ENCODE measurements around the gene RB1. TPM values are rescaled to one million over a fixed set of nuclear protein-coding genes. Genes with fewer than 3 reads are reported as not detected.
"Not testable (repeated sequence)": the region's sequence is repeated elsewhere in the genome, so short reads cannot be mapped to it uniquely, and the experiment has no call there.

The RB1 gene
- total and polyA plus RNA-seq, 2 experiments from 2014 or later: 25.5 to 31.0 TPM

DNA sequence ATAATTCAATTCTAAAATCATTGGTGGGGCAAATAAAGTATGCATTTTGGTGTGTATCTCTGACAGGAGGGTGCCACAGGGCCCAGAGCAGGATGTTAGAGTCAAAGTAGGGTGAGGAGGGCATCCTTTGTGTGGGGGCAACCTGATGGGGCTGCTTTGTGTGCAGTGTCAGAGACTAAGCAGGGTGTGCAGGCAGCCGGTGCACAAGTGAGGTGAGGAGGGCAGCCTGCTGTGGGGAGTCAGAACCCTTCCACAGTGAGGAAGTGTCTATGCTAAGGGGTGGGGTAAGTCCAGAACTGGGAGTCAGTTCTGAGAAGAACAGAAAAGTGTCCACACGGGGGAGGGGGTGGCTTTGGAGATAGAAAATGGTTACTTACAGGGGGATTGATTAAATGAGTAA, 40.7 kb downstream of the RB1 start:
- H3K4me3 ChIP-seq: no peak overlapping the region
- H3K9me3 ChIP-seq (ENCODE audit: low read depth): no peaks in the 10 kb centered on the region
- H3F3A ChIP-seq (ENCODE audit: insufficient read depth): no peaks in the 10 kb centered on the region
- H3K36me3 ChIP-seq (ENCODE audit: low read depth): peaks cover 25% of the 10 kb centered on the region
- WGBS, 2 experiments (ENCODE audit: low coverage in 1 of 2, low lambda C conversion rate in 2 of 2, missing lambda C conversion rate in 2 of 2): 95 to 98% methylated on average over 2 of the region's 2 CpGs
- no peak overlapping the region for H3K9ac ChIP-seq
- H3K27ac ChIP-seq: no peak overlapping the region
- no peaks in the 10 kb centered on the region for H4K20me1 ChIP-seq (ENCODE audit: insufficient read depth)
- no peak overlapping the region for H2AFZ ChIP-seq
- in situ Hi-C loops (cut with MboI): no loop called here
- no peak overlapping the region for H3K4me2 ChIP-seq (ENCODE audit: unreplicated experiment)
- H3K79me2 ChIP-seq (ENCODE audit: insufficient read depth): peaks cover 44% of the 10 kb centered on the region
- no peaks in the 10 kb centered on the region for H3K4me1 ChIP-seq (ENCODE audit: insufficient read depth)
- no peak for DNase-seq
- no peak for TF ChIP-seq EZH2phosphoT487 (IDR thresholded peaks at IDR 0.05; ENCODE audit: insufficient read depth, low read depth)
- TF ChIP-seq EZH2 (IDR thresholded peaks at IDR 0.05; ENCODE audit: insufficient read depth, poor library complexity, severe bottlenecking): no peak
- no peaks in the 10 kb centered on the region for H3K27me3 ChIP-seq (replicated peaks; ENCODE audit: insufficient read depth)
- H3K9me2 ChIP-seq (ENCODE audit: insufficient read depth): no peaks in the 10 kb centered on the region

DNA sequence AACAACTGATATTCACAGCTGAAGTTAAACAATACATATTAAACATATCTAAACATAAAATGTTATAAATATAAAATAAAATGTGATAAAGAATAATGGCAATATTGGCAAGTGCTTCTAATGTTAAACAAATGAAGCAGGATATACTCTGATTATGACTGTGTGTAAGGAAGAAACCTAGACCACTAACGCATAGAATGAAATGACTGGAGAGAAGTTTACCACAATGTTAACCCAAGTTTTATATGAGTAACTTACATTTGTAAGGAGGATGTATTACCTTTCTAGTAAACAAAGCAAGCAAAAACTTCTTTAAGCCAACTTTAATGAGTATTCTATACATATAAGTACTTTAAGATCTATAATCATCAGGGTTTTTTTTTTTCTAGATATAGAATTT, 43.0 kb downstream of the RB1 start:
- Histone ChIP-seq H3F3A (ENCODE audit: insufficient read depth) (no peaks in the 10 kb centered on the region), H3K36me3 (ENCODE audit: low read depth) (peaks cover 43% of the 10 kb centered on the region), H4K20me1 (ENCODE audit: insufficient read depth) (no peaks in the 10 kb centered on the region), H3K9me2 (ENCODE audit: insufficient read depth) (no peaks in the 10 kb centered on the region), H3K4me3 (no peak overlapping the region), H3K4me1 (ENCODE audit: insufficient read depth) (no peaks in the 10 kb centered on the region), H3K9ac (no peak overlapping the region), H2AFZ (no peak overlapping the region), H3K27me3 (replicated peaks; ENCODE audit: insufficient read depth) (no peaks in the 10 kb centered on the region), H3K4me2 (ENCODE audit: unreplicated experiment) (no peak overlapping the region), H3K27ac (no peak overlapping the region), H3K79me2 (ENCODE audit: insufficient read depth) (peaks cover 35% of the 10 kb centered on the region), H3K9me3 (ENCODE audit: low read depth) (no peaks in the 10 kb centered on the region)
- no peak for DNase-seq
- in situ Hi-C loops (cut with MboI): no loop called here
- 97 to 98% methylated on average over 1 of the region's 1 CpG for WGBS, 2 experiments (ENCODE audit: low coverage in 1 of 2, low lambda C conversion rate in 2 of 2, missing lambda C conversion rate in 2 of 2)
- TF ChIP-seq EZH2phosphoT487 (IDR thresholded peaks at IDR 0.05; ENCODE audit: insufficient read depth, low read depth) (no peak), EZH2 (IDR thresholded peaks at IDR 0.05; ENCODE audit: insufficient read depth, poor library complexity, severe bottlenecking) (no peak)

DNA sequence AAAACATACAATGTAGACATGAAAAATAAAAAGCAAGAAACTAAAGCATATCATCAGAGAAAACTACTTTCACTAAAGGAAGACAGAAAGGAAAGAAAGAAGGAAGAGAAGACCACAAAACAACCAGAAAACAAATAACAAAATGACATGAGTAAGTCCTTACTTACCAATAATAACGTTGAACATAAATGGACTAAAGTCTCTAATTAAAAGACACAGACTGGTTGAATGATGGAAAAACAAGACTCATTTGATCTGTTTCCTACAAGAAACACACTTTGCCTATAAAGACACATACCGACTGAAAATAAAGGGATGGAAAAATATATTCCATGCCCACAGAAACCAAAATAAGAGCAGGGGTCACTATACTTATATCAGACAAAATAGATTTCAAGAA, 46.0 kb downstream of the RB1 start:
- WGBS, 2 experiments (ENCODE audit: low coverage in 1 of 2, low lambda C conversion rate in 2 of 2, missing lambda C conversion rate in 2 of 2): 66 to 80% methylated on average over 2 of the region's 2 CpGs
- Histone ChIP-seq H3K27me3 (replicated peaks; ENCODE audit: insufficient read depth) (no peaks in the 10 kb centered on the region), H2AFZ (no peak overlapping the region), H3K27ac (no peak overlapping the region), H3F3A (ENCODE audit: insufficient read depth) (no peaks in the 10 kb centered on the region), H3K79me2 (ENCODE audit: insufficient read depth) (peaks cover 21% of the 10 kb centered on the region; the same call in 1 of the 2 replicates), H3K36me3 (ENCODE audit: low read depth) (peaks cover 48% of the 10 kb centered on the region), H3K9me3 (ENCODE audit: low read depth) (no peaks in the 10 kb centered on the region), H3K9ac (no peak overlapping the region), H3K4me3 (no peak overlapping the region), H3K4me2 (ENCODE audit: unreplicated experiment) (no peak overlapping the region), H3K9me2 (ENCODE audit: insufficient read depth) (no peaks in the 10 kb centered on the region), H4K20me1 (ENCODE audit: insufficient read depth) (no peaks in the 10 kb centered on the region), H3K4me1 (ENCODE audit: insufficient read depth) (no peaks in the 10 kb centered on the region)
- in situ Hi-C loops (cut with MboI): no loop called here
- no peak for DNase-seq
- TF ChIP-seq EZH2phosphoT487 (IDR thresholded peaks at IDR 0.05; ENCODE audit: insufficient read depth, low read depth) (no peak), EZH2 (IDR thresholded peaks at IDR 0.05; ENCODE audit: insufficient read depth, poor library complexity, severe bottlenecking) (no peak)

DNA sequence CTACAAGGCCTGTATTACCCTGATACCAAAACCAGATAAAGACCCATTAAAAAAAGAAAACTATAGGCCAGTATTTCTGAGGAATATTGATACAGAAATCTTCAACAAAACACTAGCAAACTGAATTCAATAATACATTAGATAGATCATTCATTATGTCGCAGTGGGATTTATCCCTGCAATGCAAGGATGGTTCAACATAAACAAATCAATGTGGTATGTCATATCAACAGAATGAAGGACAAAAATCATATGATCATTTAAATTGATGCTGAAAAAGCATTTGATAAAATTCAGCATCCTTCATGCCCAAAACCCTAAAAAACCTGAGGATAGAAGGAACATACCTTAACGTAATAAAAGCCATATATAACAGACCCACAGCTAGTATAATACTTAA, 50.0 kb downstream of the RB1 start:
- in situ Hi-C loops (cut with MboI): no loop called here
- H3K27me3 ChIP-seq (replicated peaks; ENCODE audit: insufficient read depth): no peaks in the 10 kb centered on the region
- WGBS, 2 experiments (ENCODE audit: low coverage in 1 of 2, low lambda C conversion rate in 2 of 2, missing lambda C conversion rate in 2 of 2): 95 to 100% methylated on average over 2 of the region's 2 CpGs
- no peak overlapping the region for H3K27ac ChIP-seq
- DNase-seq: no peak
- peaks cover 21% of the 10 kb centered on the region; the same call in 1 of the 2 replicates for H3K79me2 ChIP-seq (ENCODE audit: insufficient read depth)
- no peak overlapping the region for H3K4me2 ChIP-seq (ENCODE audit: unreplicated experiment)
- H3K36me3 ChIP-seq (ENCODE audit: low read depth): peaks cover 60% of the 10 kb centered on the region
- no peak overlapping the region for H3K9ac ChIP-seq
- no peaks in the 10 kb centered on the region for H3F3A ChIP-seq (ENCODE audit: insufficient read depth)
- H3K9me2 ChIP-seq (ENCODE audit: insufficient read depth): peaks cover 4% of the 10 kb centered on the region; the same call in 1 of the 2 replicates
- peaks cover 2% of the 10 kb centered on the region for H3K9me3 ChIP-seq (ENCODE audit: low read depth)
- no peaks in the 10 kb centered on the region for H4K20me1 ChIP-seq (ENCODE audit: insufficient read depth)
- no peak overlapping the region for H3K4me3 ChIP-seq
- no peaks in the 10 kb centered on the region for H3K4me1 ChIP-seq (ENCODE audit: insufficient read depth)
- H2AFZ ChIP-seq: no peak overlapping the region
- no peak for TF ChIP-seq EZH2phosphoT487 (IDR thresholded peaks at IDR 0.05; ENCODE audit: insufficient read depth, low read depth)
- TF ChIP-seq EZH2 (IDR thresholded peaks at IDR 0.05; ENCODE audit: insufficient read depth, poor library complexity, severe bottlenecking): no peak

DNA sequence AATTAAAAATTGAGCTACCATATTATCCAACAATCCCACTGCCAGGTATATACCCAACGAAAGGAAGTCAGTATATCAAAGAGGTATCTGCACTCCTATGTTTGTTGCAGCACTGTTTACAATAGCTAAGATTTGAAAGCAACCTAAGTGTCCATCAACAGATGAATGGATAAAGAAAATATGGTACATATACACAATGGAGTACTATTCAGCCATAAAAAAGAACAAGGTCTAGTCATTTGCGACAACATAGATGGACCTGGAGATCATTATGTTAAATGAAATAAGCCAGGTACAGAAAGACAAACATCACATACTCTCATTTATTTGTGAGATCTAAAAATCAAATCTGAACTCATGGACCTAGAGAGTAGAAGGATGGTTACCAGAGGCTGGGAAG, 52.0 kb downstream of the RB1 start:
- H3K27ac ChIP-seq; H3F3A ChIP-seq (ENCODE audit: insufficient read depth); H3K27me3 ChIP-seq (replicated peaks; ENCODE audit: insufficient read depth); H3K4me1 ChIP-seq (ENCODE audit: insufficient read depth); in situ Hi-C loops (cut with MboI); H3K9me3 ChIP-seq (ENCODE audit: low read depth); H3K4me3 ChIP-seq; H4K20me1 ChIP-seq (ENCODE audit: insufficient read depth); DNase-seq; H3K4me2 ChIP-seq (ENCODE audit: unreplicated experiment); H3K9me2 ChIP-seq (ENCODE audit: insufficient read depth); H3K9ac ChIP-seq; H2AFZ ChIP-seq: not testable (repeated sequence)
- H3K36me3 ChIP-seq (ENCODE audit: low read depth): peaks cover 50% of the 10 kb centered on the region
- 97 to 99% methylated on average over 2 of the region's 2 CpGs for WGBS, 2 experiments (ENCODE audit: low coverage in 1 of 2, low lambda C conversion rate in 2 of 2, missing lambda C conversion rate in 2 of 2)
- H3K79me2 ChIP-seq (ENCODE audit: insufficient read depth): peaks cover 20% of the 10 kb centered on the region; the same call in 1 of the 2 replicates
